H9 (cell line): ENCODE results near the gene RNF32. TPM values are rescaled to one million over a fixed set of nuclear protein-coding genes. Genes with fewer than 3 reads are reported as not detected.
A peak's percentile ranks its signal among the peaks of the same experiment; 100 is the strongest.

ENCODE experiments used
- DNase-seq: peaks from one replicate; pipeline ENCODE4 v3.0.0-alpha.2; 2017
- H2AFZ ChIP-seq: one replicate; pipeline ENCODE4 v1.6.1; 2013; ENCODE audit warnings: mild to moderate bottlenecking, low read length, control low read depth, moderate library complexity
- H2AK5ac ChIP-seq: 2 replicates; pipeline ENCODE4 v1.6.1; 2013; ENCODE audit warnings: low read length, control low read depth, mixed read lengths; ENCODE audit not compliant: insufficient read length
- H2BK120ac ChIP-seq: one replicate; pipeline ENCODE4 v1.6.1; 2013; ENCODE audit warnings: low read depth, mild to moderate bottlenecking, low read length, control low read depth, inconsistent platforms; ENCODE audit not compliant: poor library complexity, severe bottlenecking
- H2BK12ac ChIP-seq: 2 replicates; pipeline ENCODE4 v1.6.1; 2013; ENCODE audit warnings: low read length, control low read depth, mixed read lengths, low read depth; ENCODE audit not compliant: insufficient read length
- H2BK15ac ChIP-seq: 2 replicates; pipeline ENCODE4 v1.6.1; 2013; ENCODE audit warnings: low read depth, low read length, control low read depth
- H2BK20ac ChIP-seq: one replicate; pipeline ENCODE4 v1.6.1; 2013; ENCODE audit warnings: low read depth, mild to moderate bottlenecking, low read length, control low read depth, inconsistent platforms; ENCODE audit not compliant: poor library complexity, severe bottlenecking
- H2BK5ac ChIP-seq: 2 replicates; pipeline ENCODE4 v1.6.1; 2013; ENCODE audit warnings: low read length, control low read depth, mixed read lengths; ENCODE audit not compliant: insufficient read length
- H3K14ac ChIP-seq: 2 replicates; pipeline ENCODE4 v1.6.1; 2013; ENCODE audit warnings: low read length, control low read depth; ENCODE audit not compliant: insufficient read depth
- H3K18ac ChIP-seq: 2 replicates; pipeline ENCODE4 v1.6.1; 2013; ENCODE audit warnings: low read depth, mild to moderate bottlenecking, mixed read lengths, low read length, control low read depth; ENCODE audit not compliant: insufficient read length
- H3K23ac ChIP-seq: 2 replicates; pipeline ENCODE4 v1.6.1; 2013; ENCODE audit warnings: low read length, control low read depth, mixed read lengths, low read depth; ENCODE audit not compliant: insufficient read length
- H3K23me2 ChIP-seq: 2 replicates; pipeline ENCODE4 v1.6.1; 2013; ENCODE audit warnings: low read depth, mild to moderate bottlenecking, mixed read lengths, low read length, control low read depth; ENCODE audit not compliant: insufficient read length, poor library complexity, severe bottlenecking
- H3K27ac ChIP-seq: 2 replicates; pipeline ENCODE4 v1.5.1; 2013; ENCODE audit warnings: low read length, control low read depth, mixed read lengths, low read depth; ENCODE audit not compliant: insufficient read length
- H3K27me3 ChIP-seq: 2 replicates; pipeline ENCODE4 v1.6.1; 2013; ENCODE audit warnings: low read length, control low read depth, inconsistent platforms; ENCODE audit not compliant: insufficient read depth
- H3K4ac ChIP-seq: 2 replicates; pipeline ENCODE4 v1.6.1; 2013; ENCODE audit warnings: low read depth, mild to moderate bottlenecking, control low read depth, inconsistent platforms, low read length, moderate library complexity
- H3K4me1 ChIP-seq: 2 replicates; pipeline ENCODE4 v1.6.1; 2013; ENCODE audit warnings: low read length, control low read depth, inconsistent platforms; ENCODE audit not compliant: insufficient read depth
- H3K4me2 ChIP-seq: 2 replicates; pipeline ENCODE4 v1.6.1; 2013; ENCODE audit warnings: low read length, control low read depth, mixed read lengths; ENCODE audit not compliant: insufficient read length, insufficient read depth
- H3K56ac ChIP-seq: 2 replicates; pipeline ENCODE4 v1.6.1; 2013; ENCODE audit warnings: low read depth, mild to moderate bottlenecking, mixed read lengths, low read length, control low read depth; ENCODE audit not compliant: insufficient read length
- H3K79me1 ChIP-seq: 2 replicates; pipeline ENCODE4 v1.6.1; 2013; ENCODE audit warnings: low read depth, mild to moderate bottlenecking, moderate library complexity, low read length, control low read depth, inconsistent platforms; ENCODE audit not compliant: insufficient read depth, poor library complexity, severe bottlenecking
- H3K79me2 ChIP-seq: 2 replicates; pipeline ENCODE4 v1.6.1; 2013; ENCODE audit warnings: low read length, control low read depth, inconsistent platforms; ENCODE audit not compliant: insufficient read depth
- H3K9ac ChIP-seq: 2 replicates; pipeline ENCODE4 v1.6.1; 2013; ENCODE audit warnings: low read length, control low read depth, mixed read lengths; ENCODE audit not compliant: insufficient read length; ENCODE audit errors: extremely low read depth
- H3K9me3 ChIP-seq: one replicate; pipeline ENCODE4 v1.6.1; 2013; ENCODE audit warnings: low read depth, low read length, inconsistent platforms; ENCODE audit not compliant: control insufficient read depth
- H3T11ph ChIP-seq: one replicate; pipeline ENCODE4 v1.6.1; 2013; ENCODE audit warnings: mild to moderate bottlenecking, low read length, control low read depth, inconsistent platforms
- H4K20me1 ChIP-seq: one replicate; pipeline ENCODE4 v1.6.1; 2013; ENCODE audit not compliant: control insufficient read depth, insufficient read length, insufficient read depth
- H4K5ac ChIP-seq: 2 replicates; pipeline ENCODE4 v1.6.1; 2013; ENCODE audit warnings: low read depth, mild to moderate bottlenecking, mixed read lengths, low read length, control low read depth; ENCODE audit not compliant: insufficient read length
- H4K8ac ChIP-seq: replicated peaks from 2 replicates; pipeline ENCODE4 v1.6.1; 2013; ENCODE audit warnings: low read length, control low read depth, mixed read lengths, low read depth; ENCODE audit not compliant: insufficient read length
- H4K91ac ChIP-seq: 2 replicates; pipeline ENCODE4 v1.6.1; 2013; ENCODE audit warnings: low read depth, mild to moderate bottlenecking, moderate library complexity, mixed read lengths, low read length, control low read depth; ENCODE audit not compliant: insufficient read length
- H3K27ac Mint-ChIP-seq, 3 experiments: 2 replicates in 2 of 3; 3 replicates in 1 of 3; pipeline ENCODE4 v1.8.0; 2020 to 2021; ENCODE audit warnings: mixed read lengths in 3 of 3, mild to moderate bottlenecking in 1 of 3, moderate library complexity in 1 of 3
- H3K27me3 Mint-ChIP-seq: 2 replicates; pipeline ENCODE4 v1.8.0; 2021; ENCODE audit warnings: low read depth, mild to moderate bottlenecking, moderate library complexity, mixed read lengths
- H3K36me3 Mint-ChIP-seq, 3 experiments: 2 replicates in 2 of 3; 3 replicates in 1 of 3; pipeline ENCODE4 v1.8.0; 2020 to 2021; ENCODE audit warnings: low read depth in 3 of 3, mixed read lengths in 3 of 3; ENCODE audit not compliant: insufficient read depth in 1 of 3
- H3K4me1 Mint-ChIP-seq, 2 experiments: 2 replicates each; pipeline ENCODE4 v1.8.0; 2020; ENCODE audit warnings: mixed read lengths in 2 of 2
- H3K4me3 Mint-ChIP-seq, 2 experiments: 2 replicates in 1 of 2; 3 replicates in 1 of 2; pipeline ENCODE4 v1.8.0; 2020 to 2021; ENCODE audit warnings: mild to moderate bottlenecking in 2 of 2, mixed read lengths in 2 of 2, moderate library complexity in 1 of 2
- H3K9me3 Mint-ChIP-seq, 2 experiments: 2 replicates in 1 of 2; 3 replicates in 1 of 2; pipeline ENCODE4 v1.8.0; 2020; ENCODE audit warnings: mild to moderate bottlenecking in 2 of 2, mixed read lengths in 2 of 2, moderate library complexity in 1 of 2
- CTCF ChIP-seq: fragments of 200-600 bp; sonication (generic); conservative IDR thresholded peaks from 3 replicates; pipeline ENCODE4 v1.8.0; 2021; ENCODE audit warnings: antibody characterized with exemption, mild to moderate bottlenecking
- WGBS: extraction: QIAGEN DNeasy Blood & Tissue Kit; methylation state at CpG from one replicate; pipeline ENCODE4 v1.1.7; 2013; ENCODE audit warnings: missing lambda C conversion rate, low lambda C conversion rate, mixed read lengths; ENCODE audit not compliant: insufficient read length; ENCODE audit errors: extremely low coverage; 5-methylcytosine and 5-hydroxymethylcytosine counted together
- total RNA-seq: library from RNA; stranded (reverse); gene quantifications from 2 replicates; pipeline ENCODE4 v1.2.1, GENCODE V29; 2021

The RNF32 gene
- total RNA-seq, 1 experiment from 2014 or later = 0.90 TPM

GRCh38 chr7:156667110-156667426 is 26.5 kb downstream of the RNF32 start:
- no peak for DNase-seq
- Mint-ChIP-seq H3K4me1 (peaks cover 34% of the 10 kb centered on the region in 2 experiments), H3K4me3 (no peak overlapping the region), H3K27me3 (no peaks in the 10 kb centered on the region), H3K9me3 (no peaks in the 10 kb centered on the region), H3K36me3 (peaks cover 4 to 14% (median 12%) of the 10 kb centered on the region in 3 experiments; a peak in 6 of 7 replicates), H3K27ac (peak overlapping the region; percentile 56 to 79 (median 70); a peak in 4 of 7 replicates)
- no peak overlapping the region for H2BK12ac ChIP-seq
- no peak overlapping the region for H3K14ac ChIP-seq
- H4K20me1 ChIP-seq = no peaks in the 10 kb centered on the region
- H3K23ac ChIP-seq = no peak overlapping the region
- no peak overlapping the region for H3K4me2 ChIP-seq
- H4K91ac ChIP-seq = no peak overlapping the region
- H3K27ac ChIP-seq = no peak overlapping the region
- H2AK5ac ChIP-seq = no peak overlapping the region
- H3K4me1 ChIP-seq = peaks cover 10% of the 10 kb centered on the region; the same call in 1 of the 2 replicates
- no peak overlapping the region for H3K56ac ChIP-seq
- no peaks in the 10 kb centered on the region for H3K23me2 ChIP-seq
- H3K18ac ChIP-seq = no peak overlapping the region
- no peak overlapping the region for H2BK15ac ChIP-seq
- no peak overlapping the region for H4K5ac ChIP-seq
- no peak overlapping the region for H2BK20ac ChIP-seq
- no CpG with 5 or more reads among the region's 1 CpG for whole genome bisulfite sequencing
- no peak overlapping the region for H2BK120ac ChIP-seq
- H2AFZ ChIP-seq = no peak overlapping the region
- H3K79me2 ChIP-seq = no peaks in the 10 kb centered on the region
- H3K4ac ChIP-seq = no peak overlapping the region
- no peaks in the 10 kb centered on the region for H3K27me3 ChIP-seq
- no peaks in the 10 kb centered on the region for H3K9me3 ChIP-seq
- no peak overlapping the region for H3T11ph ChIP-seq
- no peak for TF ChIP-seq CTCF
- H3K79me1 ChIP-seq = no peaks in the 10 kb centered on the region
- H2BK5ac ChIP-seq = no peak overlapping the region
- no peak overlapping the region for H3K9ac ChIP-seq
- no peak overlapping the region for H4K8ac ChIP-seq
